HL-60 (cell line): ENCODE results near the gene MTHFD1L.
"Not testable (repeated sequence)": the region's sequence is repeated elsewhere in the genome, so short reads cannot be mapped to it uniquely, and the experiment has no call there.

Source experiments
- CTCF ChIP-seq: IDR thresholded peaks from one replicate; pipeline ENCODE4 v1.5.1; 2011; ENCODE audit warnings: low read length, control low read depth, inconsistent platforms; ENCODE audit not compliant: insufficient read depth
- GABPA ChIP-seq: IDR thresholded peaks from 2 replicates; pipeline ENCODE4 v1.6.1; 2012; ENCODE audit warnings: low read depth
- POLR2AphosphoS5 ChIP-seq: IDR thresholded peaks from 2 replicates; pipeline ENCODE4 v1.6.1; 2012; ENCODE audit warnings: low read depth
- REST ChIP-seq: IDR thresholded peaks from 2 replicates; pipeline ENCODE4 v1.6.1; 2012; ENCODE audit warnings: low read depth; ENCODE audit not compliant: insufficient replicate concordance
- SPI1 ChIP-seq: IDR thresholded peaks from 2 replicates; pipeline ENCODE4 v1.6.1; 2012; ENCODE audit warnings: low read depth, mild to moderate bottlenecking, borderline replicate concordance

GRCh38 chr6:151126417-151126724 lies 260.9 kb downstream of the MTHFD1L start:
- not testable (repeated sequence) for TF ChIP-seq CTCF, POLR2AphosphoS5, GABPA, REST, SPI1
